ENCODE results near the gene WDR20. TPM values are rescaled to one million over a fixed set of nuclear protein-coding genes. Genes with fewer than 3 reads are reported as not detected.

Gene WDR20
- total RNA-seq, 4 donors from 2014 or later = 21.3 to 31.3 (median 24.6) TPM

DNA sequence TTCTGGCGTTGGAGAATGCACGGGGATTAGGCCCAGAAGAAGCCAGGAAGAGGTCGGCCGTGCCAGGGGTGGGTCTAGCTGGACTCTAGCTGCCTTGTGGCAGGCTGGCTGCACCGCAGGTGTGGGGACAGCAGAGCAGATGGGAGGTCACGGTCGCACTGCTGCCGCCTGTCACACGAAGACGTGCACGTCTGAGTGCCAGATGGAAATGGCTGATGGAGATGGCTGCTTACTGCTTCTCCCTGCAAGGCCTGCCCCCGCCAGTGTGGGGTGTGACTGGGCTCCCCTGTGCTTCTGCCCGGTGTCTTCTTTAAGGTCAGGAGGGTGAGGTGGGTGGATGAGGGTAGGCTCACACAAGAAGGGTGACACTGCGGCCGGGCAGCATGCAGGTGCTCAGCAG lies 86.2 kb downstream of the WDR20 start:
- DNase-seq = no peak
- intact Hi-C loops (cut with DNase I; ENCODE audit: low total_unique reads) (no loop called here), in situ Hi-C loops (cut with MboI; ENCODE audit: low pct_ligation_motif_present in 1 of 4, low pct_unique_long_range_greater_than_20kb in 1 of 4, low sequenced_read_pairs in 3 of 4) (no loop called here)
- Histone ChIP-seq H3K9me3 (no peaks in the 10 kb centered on the region), H3K4me1 (no peaks in the 10 kb centered on the region), H3K4me3 (no peak overlapping the region), H3K36me3 (peaks cover 0 to 7% (median 0%) of the 10 kb centered on the region in 4 donors), H3K27ac (no peak overlapping the region), H3K27me3 (no peaks in the 10 kb centered on the region)
- no peak for TF ChIP-seq POLR2AphosphoS5 (IDR thresholded peaks at IDR 0.05)
- no peak for TF ChIP-seq EP300 (IDR thresholded peaks at IDR 0.05; ENCODE audit: low read depth)
- TF ChIP-seq, protein P1, sequence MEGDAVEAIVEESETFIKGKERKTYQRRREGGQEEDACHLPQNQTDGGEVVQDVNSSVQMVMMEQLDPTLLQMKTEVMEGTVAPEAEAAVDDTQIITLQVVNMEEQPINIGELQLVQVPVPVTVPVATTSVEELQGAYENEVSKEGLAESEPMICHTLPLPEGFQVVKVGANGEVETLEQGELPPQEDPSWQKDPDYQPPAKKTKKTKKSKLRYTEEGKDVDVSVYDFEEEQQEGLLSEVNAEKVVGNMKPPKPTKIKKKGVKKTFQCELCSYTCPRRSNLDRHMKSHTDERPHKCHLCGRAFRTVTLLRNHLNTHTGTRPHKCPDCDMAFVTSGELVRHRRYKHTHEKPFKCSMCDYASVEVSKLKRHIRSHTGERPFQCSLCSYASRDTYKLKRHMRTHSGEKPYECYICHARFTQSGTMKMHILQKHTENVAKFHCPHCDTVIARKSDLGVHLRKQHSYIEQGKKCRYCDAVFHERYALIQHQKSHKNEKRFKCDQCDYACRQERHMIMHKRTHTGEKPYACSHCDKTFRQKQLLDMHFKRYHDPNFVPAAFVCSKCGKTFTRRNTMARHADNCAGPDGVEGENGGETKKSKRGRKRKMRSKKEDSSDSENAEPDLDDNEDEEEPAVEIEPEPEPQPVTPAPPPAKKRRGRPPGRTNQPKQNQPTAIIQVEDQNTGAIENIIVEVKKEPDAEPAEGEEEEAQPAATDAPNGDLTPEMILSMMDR (IDR thresholded peaks at IDR 0.05) = no peak
- no peak for TF ChIP-seq POLR2A (IDR thresholded peaks at IDR 0.05)
- 82 to 84% methylated on average over 7 to 15 of the region's 15 CpGs for WGBS, 2 donors (ENCODE audit: low coverage in 1 of 2)

DNA sequence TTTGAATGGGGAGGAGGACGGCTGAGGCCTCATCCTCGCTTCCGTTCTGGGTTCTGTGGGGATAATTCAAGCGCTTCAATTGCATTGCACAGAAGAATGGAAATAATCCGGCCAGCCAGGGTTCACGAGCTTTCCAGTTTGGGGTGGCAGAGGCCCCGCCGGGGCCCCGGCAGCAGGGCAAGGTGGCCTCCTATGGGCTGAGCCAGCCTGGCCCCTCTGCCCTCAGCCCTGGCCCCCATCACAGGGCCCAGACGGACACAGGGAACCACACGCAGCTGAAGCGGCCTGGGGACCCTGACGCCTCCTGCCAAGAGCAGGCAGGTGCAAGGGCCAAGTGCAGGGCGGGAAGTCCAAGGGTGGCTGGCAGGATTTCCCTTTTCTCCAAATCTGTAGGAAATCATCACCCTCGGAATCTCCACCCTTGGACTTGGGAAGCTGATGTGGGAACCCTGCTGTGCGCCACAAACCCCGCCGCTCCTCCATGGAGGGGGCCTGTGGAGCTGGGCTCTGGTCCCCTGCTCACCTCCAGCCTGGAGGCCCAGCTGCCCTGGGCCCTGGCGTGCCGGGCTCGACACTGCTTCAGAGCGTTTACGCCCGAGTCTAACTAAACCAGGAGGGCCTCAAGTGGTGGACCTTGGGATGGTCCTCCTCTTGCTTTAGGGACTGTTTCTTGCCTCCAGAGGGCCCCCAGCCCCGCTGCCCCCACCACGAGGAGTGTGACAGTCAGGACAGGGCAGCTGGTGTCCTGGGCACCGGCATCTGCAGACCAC lies 86.8 kb downstream of the WDR20 start:
- TF ChIP-seq, protein P1 (IDR thresholded peaks at IDR 0.05) = no peak
- TF ChIP-seq POLR2AphosphoS5 (IDR thresholded peaks at IDR 0.05) = no peak
- 89 to 93% methylated on average over 2 to 27 of the region's 27 CpGs for WGBS, 2 donors (ENCODE audit: low coverage in 1 of 2)
- Histone ChIP-seq H3K4me3 (no peak overlapping the region), H3K9me3 (no peaks in the 10 kb centered on the region), H3K27me3 (no peaks in the 10 kb centered on the region), H3K27ac (no peak overlapping the region), H3K4me1 (no peaks in the 10 kb centered on the region), H3K36me3 (peaks cover 0 to 7% (median 0%) of the 10 kb centered on the region in 4 donors)
- in situ Hi-C loops (cut with MboI; ENCODE audit: low pct_ligation_motif_present in 1 of 4, low pct_unique_long_range_greater_than_20kb in 1 of 4, low sequenced_read_pairs in 3 of 4) = no loop called here
- no peak for DNase-seq
- intact Hi-C loops (cut with DNase I; ENCODE audit: low total_unique reads) = no loop called here

DNA sequence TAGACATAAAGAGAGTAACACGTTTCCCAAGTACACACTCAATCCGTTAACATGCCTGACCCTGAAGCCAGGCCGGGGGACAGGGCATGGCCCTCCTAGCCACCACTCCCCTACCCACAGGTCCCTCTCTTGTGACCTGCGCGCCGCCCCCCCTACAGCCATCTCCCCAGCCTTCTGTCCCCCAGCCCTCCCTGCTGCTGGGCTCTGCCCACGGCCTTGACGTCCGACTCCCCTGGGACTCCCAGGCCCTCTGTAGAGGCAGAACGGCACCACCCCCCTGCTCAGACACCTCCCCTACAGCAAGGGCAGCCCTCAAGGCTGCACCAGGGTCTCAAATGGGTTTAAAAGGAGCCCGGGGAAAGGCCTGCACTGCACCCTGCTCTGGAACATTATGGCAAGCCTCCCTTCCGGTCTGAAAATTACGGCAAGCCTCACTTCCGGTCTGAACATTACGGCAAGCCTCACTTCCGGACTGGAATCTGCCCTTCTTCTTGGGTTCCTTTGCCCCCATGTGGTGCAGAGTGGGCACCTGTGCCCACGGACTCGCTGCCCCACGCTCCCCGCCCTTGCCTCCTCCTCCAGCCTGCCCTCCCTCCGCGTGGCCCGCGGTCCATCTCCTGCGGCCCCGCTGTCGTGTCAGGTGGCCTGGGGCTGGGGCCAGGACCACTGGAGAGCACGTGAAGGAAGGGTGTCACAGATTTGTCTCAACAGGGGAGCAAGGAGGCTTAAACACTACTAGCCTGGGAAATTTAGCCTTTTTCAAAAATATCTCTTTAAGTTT lies 87.7 kb downstream of the WDR20 start:
- DNase-seq = no peak
- Histone ChIP-seq H3K9me3 (no peaks in the 10 kb centered on the region), H3K4me3 (no peak overlapping the region), H3K36me3 (peaks cover 0 to 7% (median 0%) of the 10 kb centered on the region in 4 donors), H3K27me3 (no peaks in the 10 kb centered on the region), H3K27ac (no peak overlapping the region), H3K4me1 (no peaks in the 10 kb centered on the region)
- in situ Hi-C loops (cut with MboI; ENCODE audit: low pct_ligation_motif_present in 1 of 4, low pct_unique_long_range_greater_than_20kb in 1 of 4, low sequenced_read_pairs in 3 of 4) (no loop called here), intact Hi-C loops (cut with DNase I; ENCODE audit: low total_unique reads) (no loop called here)
- TF ChIP-seq EP300 (IDR thresholded peaks at IDR 0.05; ENCODE audit: low read depth) (no peak), POLR2A (IDR thresholded peaks at IDR 0.05) (no peak), POLR2AphosphoS5 (IDR thresholded peaks at IDR 0.05) (no peak)
- TF ChIP-seq, protein P1 (IDR thresholded peaks at IDR 0.05) = no peak
- WGBS, 2 donors (ENCODE audit: low coverage in 1 of 2) = 83 to 86% methylated on average over 1 to 28 of the region's 28 CpGs

DNA sequence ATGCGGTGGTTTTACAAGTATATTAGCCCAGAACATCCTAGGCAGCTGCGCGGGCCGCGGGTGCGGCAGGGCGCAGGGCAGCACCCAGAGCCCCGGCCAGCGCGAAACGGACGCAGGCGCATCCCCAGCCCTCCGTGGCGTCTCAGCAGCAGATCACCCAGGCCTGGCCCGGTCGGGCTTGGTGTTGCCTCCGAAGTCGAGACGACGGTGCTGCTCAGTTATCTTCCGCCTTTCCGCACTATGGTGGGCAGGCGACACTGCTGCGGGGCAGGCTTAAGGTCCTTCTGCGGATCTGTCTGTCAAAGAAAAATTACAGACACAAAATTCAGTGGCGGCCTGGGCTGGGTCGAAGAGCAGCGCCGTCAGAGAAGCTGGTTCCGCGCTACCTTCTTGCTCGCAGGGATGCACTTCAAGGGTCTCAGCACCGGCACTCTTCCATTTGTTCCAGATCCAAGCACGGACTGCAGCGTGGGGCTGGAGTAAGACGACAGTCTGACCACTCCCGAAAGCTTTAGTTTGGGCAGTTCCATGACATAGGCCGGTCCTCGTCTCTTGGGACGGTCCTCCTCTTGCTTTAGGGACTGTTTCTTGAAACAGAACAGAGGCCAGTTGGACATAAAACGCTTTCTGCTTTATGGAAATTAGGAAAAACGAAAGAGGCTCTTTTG lies 89.5 kb downstream of the WDR20 start:
- H3K4me3 ChIP-seq = no peak overlapping the region
- no peak for TF ChIP-seq EP300 (IDR thresholded peaks at IDR 0.05; ENCODE audit: low read depth)
- no peak for TF ChIP-seq POLR2AphosphoS5 (IDR thresholded peaks at IDR 0.05)
- no peak for TF ChIP-seq POLR2A (IDR thresholded peaks at IDR 0.05)
- TF ChIP-seq, protein P1 (IDR thresholded peaks at IDR 0.05) = no peak
- DNase-seq = no peak
- H3K27ac ChIP-seq = no peak overlapping the region
- in situ Hi-C loops (cut with MboI; ENCODE audit: low pct_ligation_motif_present in 1 of 4, low pct_unique_long_range_greater_than_20kb in 1 of 4, low sequenced_read_pairs in 3 of 4) (no loop called here), intact Hi-C loops (cut with DNase I; ENCODE audit: low total_unique reads) (no loop called here)
- H3K9me3 ChIP-seq = no peaks in the 10 kb centered on the region
- H3K36me3 ChIP-seq = no peaks in the 10 kb centered on the region
- H3K4me1 ChIP-seq = no peaks in the 10 kb centered on the region
- WGBS, 2 donors (ENCODE audit: low coverage in 1 of 2) = 87 to 94% methylated on average over 3 to 43 of the region's 43 CpGs
- H3K27me3 ChIP-seq = no peaks in the 10 kb centered on the region
